Measurements from ENCODE around the gene STK39.

GRCh38 chr2:167981945-167982344 lies 265.4 kb downstream of the STK39 start:
- TF ChIP-seq CTCF (IDR thresholded peaks at IDR 0.05; ENCODE audit: borderline replicate concordance, extremely low read depth, low read length, poor library complexity, severe bottlenecking) (no peak), EZH2 (IDR thresholded peaks at IDR 0.05; ENCODE audit: borderline replicate concordance, low read depth, low read length, severe bottlenecking) (no peak)
